ENCODE data around the gene SNED1. TPM values are rescaled to one million over a fixed set of nuclear protein-coding genes. Genes with fewer than 3 reads are reported as not detected.

The SNED1 gene
- polyA plus RNA-seq, 2 of the 4 experiments (the other 2 are of a cell fraction), result 0.15 to 0.21 TPM

- Histone ChIP-seq H3K9me3 (0 out of 3 replicates have a peak, but pooled peaks cover 1% of the 10 kb centered on the region), H3K4me3 (no peak overlapping the region), H3K4me1 (no peaks in the 10 kb centered on the region), H3K27ac (no peak overlapping the region), H3K4me2 (no peak overlapping the region)
- DNase-seq (ENCODE audit: low read depth in 1 of 2, low spot score in 1 of 2), result no peak
- ChIA-PET CTCF (interaction anchor here (0.9 kb wide), 1 partner anchor 125 kb away, joined by 3 read pairs; no protein-coding TSS in a partner anchor), POLR2A (no interaction called here)
- no peak for FAIRE-seq
- ATAC-seq, result peak in 1 of 2 experiments; percentile 17; a peak in 1 of 6 replicates
- no peak for TF ChIP-seq SREBF2 (IDR thresholded peaks at IDR 0.05)
- TF ChIP-seq TP53 (CRISPR knock-in tag; IDR thresholded peaks at IDR 0.05), result no peak
- TF ChIP-seq CHD4 (IDR thresholded peaks at IDR 0.05; ENCODE audit: borderline replicate concordance), result no peak
- no peak for TF ChIP-seq ZC3H11A (IDR thresholded peaks at IDR 0.05)
- TF ChIP-seq ZFP36 (IDR thresholded peaks at IDR 0.05; ENCODE audit: borderline replicate concordance, partially characterized antibody), result no peak
- no peak for TF ChIP-seq KDM5A (IDR thresholded peaks at IDR 0.05)
- TF ChIP-seq PHF8 (IDR thresholded peaks at IDR 0.05; ENCODE audit: borderline replicate concordance, low read depth), result no peak
- no peak for TF ChIP-seq CEBPB (IDR thresholded peaks at IDR 0.05)
- no peak for TF ChIP-seq REST (IDR thresholded peaks at IDR 0.05)
- no peak for TF ChIP-seq HOXA7 (CRISPR knock-in tag; IDR thresholded peaks at IDR 0.05)
- TF ChIP-seq EP300 (IDR thresholded peaks at IDR 0.05), result no peak
- TF ChIP-seq RARB (CRISPR knock-in tag; IDR thresholded peaks at IDR 0.05), result no peak
- TF ChIP-seq FOXS1 (CRISPR knock-in tag; IDR thresholded peaks at IDR 0.05), result no peak
- no peak for TF ChIP-seq POLR2A (IDR thresholded peaks at IDR 0.05; ENCODE audit: low read length)
- no peak for TF ChIP-seq CBX8 (IDR thresholded peaks at IDR 0.05)
- TF ChIP-seq NFE2L2 (conservative IDR thresholded peaks at IDR 0.05; ENCODE audit: low read length), result no peak
- TF ChIP-seq MYC (IDR thresholded peaks at IDR 0.05; ENCODE audit: borderline replicate concordance, low read length), result no peak
- TF ChIP-seq NR3C1 (IDR thresholded peaks at IDR 0.05), result no peak
- WGBS (ENCODE audit: missing lambda C conversion rate), result 92% methylated on average over 4 of the region's 4 CpGs
These were observed 41.0 kb downstream of the SNED1 start for GRCh38 chr2:241039416-241039815.

GRCh38 chr2:241040081-241040803 is 41.8 kb downstream of the SNED1 start:
- ATAC-seq (no peak), DNase-seq (ENCODE audit: low read depth in 1 of 2, low spot score in 1 of 2) (no peak), FAIRE-seq (no peak)
- ChIA-PET POLR2A (no interaction called here), CTCF (no interaction called here)
- no peak overlapping the region for H3K4me3 ChIP-seq
- no peaks in the 10 kb centered on the region for H3K4me1 ChIP-seq
- H3K4me2 ChIP-seq, result no peak overlapping the region
- 82% methylated on average over 12 of the region's 13 CpGs for WGBS (ENCODE audit: missing lambda C conversion rate)
- H3K27ac ChIP-seq, result no peak overlapping the region
- TF ChIP-seq EP300 (IDR thresholded peaks at IDR 0.05), result no peak
- no peak for TF ChIP-seq TFCP2L1 (CRISPR knock-in tag; IDR thresholded peaks at IDR 0.05)
- no peak for TF ChIP-seq EHF (CRISPR knock-in tag; IDR thresholded peaks at IDR 0.05)
- no peak for TF ChIP-seq BCL3 (IDR thresholded peaks at IDR 0.05)
- TF ChIP-seq SREBF2 (IDR thresholded peaks at IDR 0.05), result no peak
- TF ChIP-seq USF2 (IDR thresholded peaks at IDR 0.05), result no peak
- no peak for TF ChIP-seq TP53 (CRISPR knock-in tag; IDR thresholded peaks at IDR 0.05)
- no peak for TF ChIP-seq EHMT2 (IDR thresholded peaks at IDR 0.05; ENCODE audit: low read depth)
- no peak for TF ChIP-seq HOXB5 (CRISPR knock-in tag; IDR thresholded peaks at IDR 0.05)
- no peak for TF ChIP-seq ELK1 (IDR thresholded peaks at IDR 0.05; ENCODE audit: low read depth, low read length)
- no peak for TF ChIP-seq HEYL (CRISPR knock-in tag; IDR thresholded peaks at IDR 0.05)
- H3K9me3 ChIP-seq, result peaks cover 5% of the 10 kb centered on the region; the same call in 2 of the 3 replicates
